MM.1S (cell line): ENCODE measurements around the gene KCNJ18.
"Not testable (repeated sequence)": the region's sequence is repeated elsewhere in the genome, so short reads cannot be mapped to it uniquely, and the experiment has no call there.

Experiments
- EZH2 ChIP-seq: fragments of 300-600 bp; sonication (generic); optimal IDR thresholded peaks from 2 replicates; pipeline ENCODE3; 2017; ENCODE audit warnings: low read depth, mild to moderate bottlenecking, antibody characterized with exemption, low read length, mixed read lengths
- EZH2phosphoT487 ChIP-seq: fragments of 300-600 bp; sonication (generic); IDR thresholded peaks from 2 replicates; pipeline ENCODE4 v1.6.1; 2018; ENCODE audit warnings: antibody characterized with exemption, low read length
- TF ChIP-seq, protein P1 (sequence below): fragments of 300-600 bp; sonication (generic); IDR thresholded peaks from 2 replicates; pipeline ENCODE4 v1.5.1; 2016; ENCODE audit warnings: antibody characterized with exemption, low read length, mixed read lengths

DNA sequence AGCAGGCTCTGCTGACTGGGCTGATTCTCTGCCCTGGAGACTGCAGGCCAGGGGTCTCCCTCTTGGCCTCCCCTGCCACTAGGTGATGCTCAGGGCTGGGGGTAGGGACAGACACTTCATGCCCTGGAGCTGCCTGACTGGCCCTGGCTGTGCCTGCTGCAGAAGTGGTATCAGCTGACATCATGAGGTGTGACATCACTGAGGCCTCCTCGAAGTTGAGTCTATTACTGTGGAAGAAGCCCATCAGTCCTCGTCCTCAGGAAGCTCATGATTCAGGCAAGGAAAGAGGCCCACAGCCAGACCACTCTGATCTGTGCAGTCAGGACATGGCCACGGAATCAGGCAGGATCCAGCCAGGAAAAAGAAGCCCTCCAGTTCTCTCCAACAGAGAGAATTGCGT, 45.9 kb downstream of the KCNJ18 start:
- TF ChIP-seq, protein P1, sequence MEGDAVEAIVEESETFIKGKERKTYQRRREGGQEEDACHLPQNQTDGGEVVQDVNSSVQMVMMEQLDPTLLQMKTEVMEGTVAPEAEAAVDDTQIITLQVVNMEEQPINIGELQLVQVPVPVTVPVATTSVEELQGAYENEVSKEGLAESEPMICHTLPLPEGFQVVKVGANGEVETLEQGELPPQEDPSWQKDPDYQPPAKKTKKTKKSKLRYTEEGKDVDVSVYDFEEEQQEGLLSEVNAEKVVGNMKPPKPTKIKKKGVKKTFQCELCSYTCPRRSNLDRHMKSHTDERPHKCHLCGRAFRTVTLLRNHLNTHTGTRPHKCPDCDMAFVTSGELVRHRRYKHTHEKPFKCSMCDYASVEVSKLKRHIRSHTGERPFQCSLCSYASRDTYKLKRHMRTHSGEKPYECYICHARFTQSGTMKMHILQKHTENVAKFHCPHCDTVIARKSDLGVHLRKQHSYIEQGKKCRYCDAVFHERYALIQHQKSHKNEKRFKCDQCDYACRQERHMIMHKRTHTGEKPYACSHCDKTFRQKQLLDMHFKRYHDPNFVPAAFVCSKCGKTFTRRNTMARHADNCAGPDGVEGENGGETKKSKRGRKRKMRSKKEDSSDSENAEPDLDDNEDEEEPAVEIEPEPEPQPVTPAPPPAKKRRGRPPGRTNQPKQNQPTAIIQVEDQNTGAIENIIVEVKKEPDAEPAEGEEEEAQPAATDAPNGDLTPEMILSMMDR, result not testable (repeated sequence)
- TF ChIP-seq EZH2phosphoT487, EZH2: not testable (repeated sequence)
